T-helper 2 cell treated with Interferon-gamma antibody and Interleukin-4, amounts not matched to agents 5 μg/mL and 100 μg/mL, for 36 hours (primary cell): ENCODE measurements around the gene CD28.

ENCODE experiments used
- DNase-seq: peaks from one replicate; pipeline ENCODE4 v3.0.0; 2021; ENCODE audit warnings: low spot score
- H3K27ac Mint-ChIP-seq: one replicate; pipeline ENCODE4 v1.8.0; 2021; ENCODE audit warnings: mild to moderate bottlenecking, mixed read lengths
- H3K27me3 Mint-ChIP-seq: one replicate; pipeline ENCODE4 v1.8.0; 2021; ENCODE audit warnings: low read depth, mixed read lengths
- H3K36me3 Mint-ChIP-seq: one replicate; pipeline ENCODE4 v1.8.0; 2021; ENCODE audit warnings: low read depth, mixed read lengths
- H3K4me1 Mint-ChIP-seq: one replicate; pipeline ENCODE4 v1.8.0; 2021; ENCODE audit warnings: low read depth, mixed read lengths
- H3K4me3 Mint-ChIP-seq: one replicate; pipeline ENCODE4 v1.8.0; 2022; ENCODE audit warnings: mild to moderate bottlenecking, moderate library complexity, mixed read lengths
- H3K9me3 Mint-ChIP-seq: one replicate; pipeline ENCODE4 v1.8.0; 2021; ENCODE audit warnings: mixed read lengths

Gene CD28

GRCh38 chr2:203732953-203733510 is 26.6 kb downstream of the CD28 start:
- Mint-ChIP-seq H3K27ac (peak overlapping the region; percentile 85), H3K9me3 (no peaks in the 10 kb centered on the region), H3K4me1 (peaks cover 81% of the 10 kb centered on the region), H3K4me3 (peak overlapping the region; percentile 66), H3K27me3 (no peaks in the 10 kb centered on the region), H3K36me3 (peaks cover 86% of the 10 kb centered on the region)
- no peak for DNase-seq

GRCh38 chr2:203733684-203734083 is 27.2 kb downstream of the CD28 start:
- Mint-ChIP-seq H3K36me3 (peaks cover 89% of the 10 kb centered on the region), H3K4me3 (peak overlapping the region; percentile 66), H3K27me3 (no peaks in the 10 kb centered on the region), H3K9me3 (no peaks in the 10 kb centered on the region), H3K4me1 (peaks cover 82% of the 10 kb centered on the region), H3K27ac (peak overlapping the region; percentile 85)
- no peak for DNase-seq

- DNase-seq: no peak
- peak overlapping the region; percentile 60 for H3K27ac Mint-ChIP-seq
- H3K27me3 Mint-ChIP-seq: no peaks in the 10 kb centered on the region
- peaks cover 90% of the 10 kb centered on the region for H3K36me3 Mint-ChIP-seq
- H3K9me3 Mint-ChIP-seq: no peaks in the 10 kb centered on the region
- H3K4me3 Mint-ChIP-seq: peak overlapping the region; percentile 10
- H3K4me1 Mint-ChIP-seq: peaks cover 82% of the 10 kb centered on the region
Observed at GRCh38 chr2:203734276-203734983, 28.0 kb downstream of the CD28 start.

- DNase-seq: no peak
- peaks cover 83% of the 10 kb centered on the region for H3K4me1 Mint-ChIP-seq
- H3K4me3 Mint-ChIP-seq: peak overlapping the region; percentile 49
- H3K27me3 Mint-ChIP-seq: no peaks in the 10 kb centered on the region
- H3K9me3 Mint-ChIP-seq: no peaks in the 10 kb centered on the region
- peaks cover 85% of the 10 kb centered on the region for H3K36me3 Mint-ChIP-seq
- peak overlapping the region; percentile 98 for H3K27ac Mint-ChIP-seq
Observed at GRCh38 chr2:203737360-203737759, 30.9 kb downstream of the CD28 start.

GRCh38 chr2:203739351-203739750 is 32.9 kb downstream of the CD28 start:
- DNase-seq: no peak
- H3K27ac Mint-ChIP-seq: peak overlapping the region; percentile 98
- H3K36me3 Mint-ChIP-seq: peaks cover 79% of the 10 kb centered on the region
- H3K9me3 Mint-ChIP-seq: peaks cover 3% of the 10 kb centered on the region
- peak overlapping the region; percentile 77 for H3K4me3 Mint-ChIP-seq
- H3K4me1 Mint-ChIP-seq: peaks cover 77% of the 10 kb centered on the region
- no peaks in the 10 kb centered on the region for H3K27me3 Mint-ChIP-seq

GRCh38 chr2:203740871-203741281 is 34.4 kb downstream of the CD28 start:
- H3K9me3 Mint-ChIP-seq: peaks cover 9% of the 10 kb centered on the region
- peak overlapping the region; percentile 77 for H3K4me3 Mint-ChIP-seq

GRCh38 chr2:203741566-203741965 is 35.1 kb downstream of the CD28 start:
- H3K9me3 Mint-ChIP-seq: peaks cover 9% of the 10 kb centered on the region
- no peaks in the 10 kb centered on the region for H3K27me3 Mint-ChIP-seq
- peak overlapping the region; percentile 77 for H3K4me3 Mint-ChIP-seq
- no peak for DNase-seq
- H3K4me1 Mint-ChIP-seq: peaks cover 70% of the 10 kb centered on the region
- peak overlapping the region; percentile 98 for H3K27ac Mint-ChIP-seq
- peaks cover 71% of the 10 kb centered on the region for H3K36me3 Mint-ChIP-seq

More at GRCh38 chr2:203740871-203741281, 34.4 kb downstream of the CD28 start:
- H3K27me3 Mint-ChIP-seq: no peaks in the 10 kb centered on the region
- peak; percentile 81 for DNase-seq
- H3K27ac Mint-ChIP-seq: peak overlapping the region; percentile 98
- peaks cover 71% of the 10 kb centered on the region for H3K36me3 Mint-ChIP-seq
- H3K4me1 Mint-ChIP-seq: peaks cover 71% of the 10 kb centered on the region

GRCh38 chr2:203743441-203743981 is 37.1 kb downstream of the CD28 start:
- no peaks in the 10 kb centered on the region for H3K27me3 Mint-ChIP-seq
- H3K27ac Mint-ChIP-seq: peak overlapping the region; percentile 51
- H3K36me3 Mint-ChIP-seq: peaks cover 62% of the 10 kb centered on the region
- H3K4me3 Mint-ChIP-seq: peak overlapping the region; percentile 10
- H3K9me3 Mint-ChIP-seq: peaks cover 9% of the 10 kb centered on the region
- DNase-seq: no peak
- H3K4me1 Mint-ChIP-seq: peaks cover 69% of the 10 kb centered on the region

- H3K27ac Mint-ChIP-seq: peak overlapping the region; percentile 32
Observed at GRCh38 chr2:203744091-203744490, 37.7 kb downstream of the CD28 start.

GRCh38 chr2:203745267-203745666 is 38.8 kb downstream of the CD28 start:
- Mint-ChIP-seq H3K9me3 (peaks cover 9% of the 10 kb centered on the region), H3K27me3 (no peaks in the 10 kb centered on the region), H3K4me3 (no peak overlapping the region), H3K27ac (no peak overlapping the region), H3K4me1 (peaks cover 65% of the 10 kb centered on the region), H3K36me3 (peaks cover 56% of the 10 kb centered on the region)
- no peak for DNase-seq

More at GRCh38 chr2:203744091-203744490, 37.7 kb downstream of the CD28 start:
- DNase-seq: no peak
- Mint-ChIP-seq H3K27me3 (no peaks in the 10 kb centered on the region), H3K4me3 (no peak overlapping the region), H3K4me1 (peaks cover 70% of the 10 kb centered on the region), H3K9me3 (peaks cover 9% of the 10 kb centered on the region), H3K36me3 (peaks cover 61% of the 10 kb centered on the region)

- peaks cover 12% of the 10 kb centered on the region for H3K9me3 Mint-ChIP-seq
- H3K4me3 Mint-ChIP-seq: peak overlapping the region; percentile 52
- peak overlapping the region; percentile 73 for H3K27ac Mint-ChIP-seq
Observed at GRCh38 chr2:203748331-203749126, 42.1 kb downstream of the CD28 start.

GRCh38 chr2:203750346-203751068 is 44.1 kb downstream of the CD28 start:
- DNase-seq: no peak
- Mint-ChIP-seq H3K4me3 (peak overlapping the region; percentile 13), H3K36me3 (peaks cover 56% of the 10 kb centered on the region), H3K27ac (peak overlapping the region; percentile 22), H3K27me3 (no peaks in the 10 kb centered on the region), H3K4me1 (peaks cover 37% of the 10 kb centered on the region), H3K9me3 (peaks cover 17% of the 10 kb centered on the region)

More at GRCh38 chr2:203748331-203749126, 42.1 kb downstream of the CD28 start:
- DNase-seq: no peak
- Mint-ChIP-seq H3K36me3 (peaks cover 55% of the 10 kb centered on the region), H3K27me3 (no peaks in the 10 kb centered on the region), H3K4me1 (peaks cover 45% of the 10 kb centered on the region)

GRCh38 chr2:203751685-203752271 is 45.3 kb downstream of the CD28 start:
- Mint-ChIP-seq H3K27ac (no peak overlapping the region), H3K4me3 (no peak overlapping the region), H3K9me3 (peaks cover 30% of the 10 kb centered on the region), H3K4me1 (peaks cover 31% of the 10 kb centered on the region), H3K36me3 (peaks cover 61% of the 10 kb centered on the region), H3K27me3 (no peaks in the 10 kb centered on the region)
- DNase-seq: no peak
